GM12878 (cell line): ENCODE measurements around the gene ZFP62.

Experiments
- CEBPB ChIP-seq, 2 experiments: fragments of 150-350 bp in 1 of 2; IDR thresholded peaks; 2 replicates each; pipeline ENCODE4 v1.6.1; 2012 to 2014; ENCODE audit warnings: low read depth in 2 of 2, low read length in 2 of 2, borderline replicate concordance in 1 of 2, inconsistent platforms in 1 of 2
- EZH2 ChIP-seq: IDR thresholded peaks from 2 replicates; pipeline ENCODE4 v1.6.1; 2012; ENCODE audit warnings: low read depth, mild to moderate bottlenecking, control low read depth, inconsistent platforms, low read length, borderline replicate concordance; ENCODE audit not compliant: control insufficient read depth
- FOXM1 ChIP-seq: IDR thresholded peaks from 2 replicates; pipeline ENCODE4 v1.6.1; 2012; ENCODE audit warnings: low read depth, mild to moderate bottlenecking, inconsistent platforms, low read length, moderate library complexity
- NRF1 ChIP-seq: conservative IDR thresholded peaks from 2 replicates; pipeline ENCODE4 v1.6.1; 2011; ENCODE audit warnings: mild to moderate bottlenecking, low read depth, low read length, improper control_type of control experiment
- POLR2A ChIP-seq: IDR thresholded peaks from 2 replicates; pipeline ENCODE4 v1.6.1; 2011; ENCODE audit warnings: low read depth, mild to moderate bottlenecking, low read length
- TBL1XR1 ChIP-seq: IDR thresholded peaks from 2 replicates; pipeline ENCODE4 v1.6.1; 2012; ENCODE audit warnings: low read depth, low read length, improper control_type of control experiment
- TF ChIP-seq, protein P1 (sequence below), 3 experiments: IDR thresholded peaks in 2 of 3; conservative IDR thresholded peaks in 1 of 3; 2 replicates each; pipeline ENCODE4 v1.5.1; 2011; ENCODE audit warnings: low read depth in 3 of 3, low read length in 3 of 3, mild to moderate bottlenecking in 3 of 3, control low read depth in 2 of 3, moderate library complexity in 2 of 3, inconsistent platforms in 1 of 3, mixed read lengths in 1 of 3; ENCODE audit not compliant: control insufficient read depth in 2 of 3, insufficient read depth in 1 of 3; ENCODE audit errors: extremely low read depth in 1 of 3
- TF ChIP-seq, protein P2 (sequence below): fragments of 450-650 bp; IDR thresholded peaks from 2 replicates; pipeline ENCODE4 v1.6.1; 2017; ENCODE audit warnings: antibody characterized with exemption, mild to moderate bottlenecking, moderate library complexity

DNA sequence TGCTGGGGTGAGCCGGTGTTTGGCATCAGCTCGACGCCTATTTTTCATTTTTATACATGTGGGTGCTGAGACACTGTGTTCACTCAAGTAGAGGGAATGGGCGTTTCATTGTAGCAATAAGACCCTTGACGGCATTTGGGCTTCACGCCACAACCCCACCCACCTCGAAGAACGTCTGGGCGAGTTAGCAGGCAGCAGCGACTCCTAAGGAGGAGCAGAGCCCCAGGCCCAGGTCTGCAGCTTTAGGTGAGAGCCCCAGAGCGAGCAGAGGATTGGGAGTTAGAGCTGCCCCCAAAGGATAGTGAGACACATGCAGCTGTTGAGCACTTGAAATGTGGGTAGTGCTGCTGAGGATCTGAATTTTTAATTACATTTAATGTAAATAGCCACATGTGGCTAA, 1.6 kb upstream of the ZFP62 start:
- TF ChIP-seq FOXM1 (no peak), CEBPB (IDR thresholded peaks at IDR 0.05; ENCODE audit: borderline replicate concordance in 1 of 2, low read depth in 2 of 2, low read length in 2 of 2) (no peak), TBL1XR1 (no peak), EZH2 (no peak), NRF1 (no peak), POLR2A (no peak)
- TF ChIP-seq, protein P1, sequence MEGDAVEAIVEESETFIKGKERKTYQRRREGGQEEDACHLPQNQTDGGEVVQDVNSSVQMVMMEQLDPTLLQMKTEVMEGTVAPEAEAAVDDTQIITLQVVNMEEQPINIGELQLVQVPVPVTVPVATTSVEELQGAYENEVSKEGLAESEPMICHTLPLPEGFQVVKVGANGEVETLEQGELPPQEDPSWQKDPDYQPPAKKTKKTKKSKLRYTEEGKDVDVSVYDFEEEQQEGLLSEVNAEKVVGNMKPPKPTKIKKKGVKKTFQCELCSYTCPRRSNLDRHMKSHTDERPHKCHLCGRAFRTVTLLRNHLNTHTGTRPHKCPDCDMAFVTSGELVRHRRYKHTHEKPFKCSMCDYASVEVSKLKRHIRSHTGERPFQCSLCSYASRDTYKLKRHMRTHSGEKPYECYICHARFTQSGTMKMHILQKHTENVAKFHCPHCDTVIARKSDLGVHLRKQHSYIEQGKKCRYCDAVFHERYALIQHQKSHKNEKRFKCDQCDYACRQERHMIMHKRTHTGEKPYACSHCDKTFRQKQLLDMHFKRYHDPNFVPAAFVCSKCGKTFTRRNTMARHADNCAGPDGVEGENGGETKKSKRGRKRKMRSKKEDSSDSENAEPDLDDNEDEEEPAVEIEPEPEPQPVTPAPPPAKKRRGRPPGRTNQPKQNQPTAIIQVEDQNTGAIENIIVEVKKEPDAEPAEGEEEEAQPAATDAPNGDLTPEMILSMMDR (IDR thresholded peaks at IDR 0.05 in 2 of 3, conservative IDR thresholded peaks at IDR 0.05 in 1 of 3; ENCODE audit: control insufficient read depth in 2 of 3, extremely low read depth in 1 of 3, insufficient read depth in 1 of 3, low read depth in 3 of 3, low read length in 3 of 3), result no peak
- TF ChIP-seq, protein P2, sequence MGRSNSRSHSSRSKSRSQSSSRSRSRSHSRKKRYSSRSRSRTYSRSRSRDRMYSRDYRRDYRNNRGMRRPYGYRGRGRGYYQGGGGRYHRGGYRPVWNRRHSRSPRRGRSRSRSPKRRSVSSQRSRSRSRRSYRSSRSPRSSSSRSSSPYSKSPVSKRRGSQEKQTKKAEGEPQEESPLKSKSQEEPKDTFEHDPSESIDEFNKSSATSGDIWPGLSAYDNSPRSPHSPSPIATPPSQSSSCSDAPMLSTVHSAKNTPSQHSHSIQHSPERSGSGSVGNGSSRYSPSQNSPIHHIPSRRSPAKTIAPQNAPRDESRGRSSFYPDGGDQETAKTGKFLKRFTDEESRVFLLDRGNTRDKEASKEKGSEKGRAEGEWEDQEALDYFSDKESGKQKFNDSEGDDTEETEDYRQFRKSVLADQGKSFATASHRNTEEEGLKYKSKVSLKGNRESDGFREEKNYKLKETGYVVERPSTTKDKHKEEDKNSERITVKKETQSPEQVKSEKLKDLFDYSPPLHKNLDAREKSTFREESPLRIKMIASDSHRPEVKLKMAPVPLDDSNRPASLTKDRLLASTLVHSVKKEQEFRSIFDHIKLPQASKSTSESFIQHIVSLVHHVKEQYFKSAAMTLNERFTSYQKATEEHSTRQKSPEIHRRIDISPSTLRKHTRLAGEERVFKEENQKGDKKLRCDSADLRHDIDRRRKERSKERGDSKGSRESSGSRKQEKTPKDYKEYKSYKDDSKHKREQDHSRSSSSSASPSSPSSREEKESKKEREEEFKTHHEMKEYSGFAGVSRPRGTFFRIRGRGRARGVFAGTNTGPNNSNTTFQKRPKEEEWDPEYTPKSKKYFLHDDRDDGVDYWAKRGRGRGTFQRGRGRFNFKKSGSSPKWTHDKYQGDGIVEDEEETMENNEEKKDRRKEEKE, result no peak
